NCI-H1092 treated with DMSO at 0.1 percent for 48 hours (cell line): ENCODE results near the gene SLC47A2.
"Not testable (repeated sequence)": the region's sequence is repeated elsewhere in the genome, so short reads cannot be mapped to it uniquely, and the experiment has no call there.

ENCODE experiments used
- DNase-seq: peaks from one replicate; lab custom pipeline; 2025; lab: John Stamatoyannopoulos, UW

Gene SLC47A2

DNA sequence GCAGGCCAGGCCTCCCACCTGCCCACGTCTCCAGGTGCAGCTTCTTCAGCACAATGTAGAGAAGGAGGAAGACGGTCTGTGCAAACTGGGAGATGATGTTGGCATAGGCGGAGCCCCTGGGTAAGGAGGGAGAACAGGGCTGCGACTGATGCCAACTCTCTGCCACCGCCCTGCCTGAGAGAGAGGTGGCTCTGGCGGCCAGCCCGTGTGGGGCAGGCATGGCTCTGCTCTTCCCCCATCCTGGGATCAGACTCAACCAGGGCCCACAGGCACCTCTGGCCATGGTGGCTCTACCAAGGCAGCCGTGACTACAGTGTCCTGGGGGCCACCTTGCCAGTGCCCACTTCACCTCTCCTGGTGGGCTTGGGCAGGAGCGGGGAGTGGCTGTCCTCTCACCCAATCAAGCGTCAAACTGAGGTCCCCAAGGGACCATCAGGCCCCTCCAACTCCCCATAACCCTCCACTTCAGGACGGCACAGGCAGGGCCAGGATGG, 8.6 kb downstream of the SLC47A2 start:
- no peak for DNase-seq

GRCh38 chr17:19706791-19707727, 9.3 kb downstream of the SLC47A2 start:
- no peak for DNase-seq

- DNase-seq, result no peak
These were observed 10.3 kb downstream of the SLC47A2 start for GRCh38 chr17:19705771-19706770.

DNA sequence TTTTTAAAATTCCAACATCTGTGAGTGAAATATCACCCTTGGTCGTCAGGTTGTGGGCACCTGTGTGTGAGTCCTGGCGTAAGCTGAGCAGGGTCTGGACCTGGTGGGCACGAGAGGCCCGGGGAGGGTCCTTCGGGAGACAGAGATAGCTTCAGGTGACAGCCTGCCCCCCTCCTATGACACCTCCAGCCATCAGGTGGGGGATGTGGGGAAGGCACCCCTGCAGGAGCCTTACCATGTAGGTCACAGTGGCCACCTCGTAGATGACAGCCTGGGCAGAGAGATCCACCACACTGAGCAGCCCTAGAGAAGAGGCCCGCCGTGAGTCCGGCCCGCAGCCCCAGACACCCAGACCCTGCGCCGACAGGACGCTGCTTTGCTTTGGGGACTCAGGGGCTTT, 11.2 kb downstream of the SLC47A2 start:
- no peak for DNase-seq

GRCh38 chr17:19703828-19704613, 12.4 kb downstream of the SLC47A2 start:
- no peak for DNase-seq

- no peak for DNase-seq
These were observed 13.1 kb downstream of the SLC47A2 start for GRCh38 chr17:19703106-19703827.

DNA sequence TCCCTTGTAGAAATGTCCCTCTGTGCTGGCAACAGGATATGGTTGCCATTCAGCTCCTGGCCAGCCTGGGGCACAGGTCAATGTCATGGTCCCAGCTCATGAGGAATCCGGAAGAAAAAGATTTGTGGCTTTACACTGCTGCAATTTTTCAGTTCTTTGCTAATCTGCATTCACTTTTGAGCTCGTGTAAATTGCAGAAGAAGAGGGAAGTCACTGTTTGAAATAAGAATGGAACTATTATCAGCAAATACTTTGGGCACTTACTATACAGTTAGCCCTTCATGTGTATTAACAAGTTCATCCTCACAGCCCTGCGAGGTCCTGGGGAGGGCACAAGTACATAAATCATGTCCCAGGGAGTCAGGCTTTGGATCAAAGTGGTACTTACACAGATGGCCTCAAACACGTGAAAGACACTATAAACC, 14.2 kb downstream of the SLC47A2 start:
- DNase-seq, result no peak

GRCh38 chr17:19686400-19687090, 29.8 kb downstream of the SLC47A2 start:
- DNase-seq, result no peak

GRCh38 chr17:19684909-19685580, 31.3 kb downstream of the SLC47A2 start:
- DNase-seq, result not testable (repeated sequence)

DNA sequence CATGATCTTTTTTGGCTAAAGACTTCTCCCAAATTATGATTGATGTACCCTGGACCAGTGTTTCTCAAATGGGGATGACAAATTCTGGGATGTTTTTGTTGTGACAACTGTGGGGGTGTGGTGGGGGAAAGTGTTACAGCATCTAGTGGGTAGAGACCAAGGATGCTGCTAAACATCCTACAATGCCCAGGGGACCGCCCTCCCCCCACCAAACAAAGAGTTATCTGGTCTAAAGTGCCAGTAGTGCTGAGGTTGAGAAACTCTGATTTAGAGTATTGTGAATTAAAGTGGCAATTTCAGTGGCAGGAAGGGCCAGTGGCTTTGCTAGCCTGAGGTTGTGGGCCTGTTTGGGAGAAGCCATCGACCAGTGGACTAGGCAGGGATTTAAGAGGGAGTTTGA, 33.3 kb downstream of the SLC47A2 start:
- no peak for DNase-seq

- DNase-seq, result no peak
These were observed 37.6 kb downstream of the SLC47A2 start for GRCh38 chr17:19678581-19679453.

GRCh38 chr17:19677736-19678379, 38.5 kb downstream of the SLC47A2 start:
- no peak for DNase-seq

GRCh38 chr17:19676896-19677295, 39.5 kb downstream of the SLC47A2 start:
- no peak for DNase-seq

DNA sequence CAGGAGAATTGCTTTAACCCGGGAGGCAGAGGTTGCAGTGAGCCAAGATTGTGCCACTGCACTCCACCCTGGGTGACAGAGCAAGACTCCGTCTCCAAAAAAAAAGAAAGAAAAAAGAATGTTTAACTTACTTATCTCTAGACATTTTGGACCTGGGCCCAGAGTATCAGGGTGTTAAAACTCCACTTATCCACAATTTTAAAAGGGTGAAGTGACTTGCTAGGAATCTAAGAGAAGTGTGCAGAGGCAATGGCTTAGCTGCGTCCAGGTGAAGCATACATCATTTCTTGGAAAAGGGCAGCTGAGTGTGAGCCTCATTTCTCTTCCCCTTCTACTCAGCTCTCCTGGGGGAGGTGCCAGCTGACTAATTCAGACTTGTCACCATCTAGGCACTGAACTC, 42.8 kb downstream of the SLC47A2 start:
- DNase-seq, result no peak

- DNase-seq, result no peak
These were observed 44.2 kb downstream of the SLC47A2 start for GRCh38 chr17:19672009-19672750.

GRCh38 chr17:19671433-19671832, 45.0 kb downstream of the SLC47A2 start:
- DNase-seq, result no peak

DNA sequence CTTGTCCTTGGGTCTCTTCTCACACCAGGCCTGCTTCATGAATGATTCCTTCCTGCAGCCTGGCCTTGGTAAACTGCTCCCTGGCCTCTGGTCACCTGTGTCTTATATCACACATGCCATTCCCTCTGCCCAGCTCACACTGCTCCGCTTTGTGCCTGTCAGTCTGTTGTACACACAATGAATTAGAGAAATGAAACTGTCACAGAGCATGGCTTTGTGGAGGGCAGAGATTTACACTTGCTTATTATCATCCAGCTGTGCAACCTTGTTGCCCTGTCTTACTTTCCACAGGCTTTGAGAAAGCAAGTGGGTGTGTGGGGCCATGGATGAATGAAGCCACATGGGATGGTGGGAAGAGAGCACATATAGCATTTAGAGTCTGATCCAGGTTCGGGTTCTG, 45.5 kb downstream of the SLC47A2 start:
- DNase-seq, result no peak
